ENCODE data around the gene SOHLH1. TPM values are rescaled to one million over a fixed set of nuclear protein-coding genes. Genes with fewer than 3 reads are reported as not detected.
"Not testable (repeated sequence)": the region's sequence is repeated elsewhere in the genome, so short reads cannot be mapped to it uniquely, and the experiment has no call there.

The SOHLH1 gene
- polyA plus RNA-seq, 1 experiment = not detected

DNA sequence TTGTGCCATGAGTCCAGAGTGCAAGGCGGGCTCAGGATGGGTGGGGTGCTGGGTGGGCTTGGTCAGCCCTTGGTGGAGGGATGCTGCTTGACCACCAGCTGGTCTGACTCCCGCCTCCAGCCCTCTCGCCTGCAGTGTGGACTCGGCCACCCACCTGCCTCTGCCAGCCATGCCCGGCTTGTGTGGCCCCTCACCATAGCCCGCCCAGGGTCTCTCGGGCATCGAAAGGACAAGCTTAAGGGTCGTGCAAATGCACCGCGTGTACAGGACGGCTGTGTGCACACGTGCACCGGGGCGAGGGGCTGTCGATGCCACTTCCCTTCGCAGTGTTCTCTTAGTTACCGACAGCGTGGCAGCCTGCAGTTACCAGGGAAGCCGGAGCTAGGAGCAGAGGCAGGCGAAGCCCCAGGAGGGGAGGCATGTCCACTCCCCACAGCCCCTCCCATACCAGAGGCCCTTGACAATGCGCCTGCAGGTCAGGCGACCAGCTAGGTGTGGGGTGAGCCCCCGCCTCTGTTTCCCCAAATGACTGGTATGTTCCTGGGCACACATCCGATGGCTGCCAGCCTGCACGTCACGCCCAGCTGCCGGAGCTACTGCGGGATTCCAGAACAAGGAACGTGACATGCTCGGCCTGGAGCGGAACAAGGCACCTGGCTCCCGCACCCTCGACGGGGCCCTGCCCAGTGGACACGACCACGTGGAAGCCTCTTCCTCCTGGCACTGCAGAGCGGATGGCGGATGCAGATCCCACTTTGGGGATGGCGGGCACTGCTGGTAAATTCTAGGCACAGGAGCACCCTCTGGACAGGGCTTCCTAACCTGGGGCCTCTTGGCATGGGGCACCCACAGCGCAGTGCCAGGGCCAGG lies 28.3 kb downstream of the SOHLH1 start:
- H3K27ac ChIP-seq (ENCODE audit: low read depth, low read length) = no peak overlapping the region
- peaks cover 18% of the 10 kb centered on the region; the same call in 1 of the 2 replicates for H3K9me3 ChIP-seq (ENCODE audit: control insufficient read depth, insufficient read depth, low read length)
- no peak for TF ChIP-seq CTCF (IDR thresholded peaks at IDR 0.05; ENCODE audit: low read depth, low read length)
- ChIA-PET CTCF (no interaction called here), POLR2A (no interaction called here)
- H3K4me3 ChIP-seq (ENCODE audit: low read depth, low read length) = no peak overlapping the region
- DNase-seq (ENCODE audit: low read depth, low spot score) = no peak
- H3K27me3 ChIP-seq (ENCODE audit: control insufficient read depth, insufficient read depth, low read length) = no peaks in the 10 kb centered on the region

DNA sequence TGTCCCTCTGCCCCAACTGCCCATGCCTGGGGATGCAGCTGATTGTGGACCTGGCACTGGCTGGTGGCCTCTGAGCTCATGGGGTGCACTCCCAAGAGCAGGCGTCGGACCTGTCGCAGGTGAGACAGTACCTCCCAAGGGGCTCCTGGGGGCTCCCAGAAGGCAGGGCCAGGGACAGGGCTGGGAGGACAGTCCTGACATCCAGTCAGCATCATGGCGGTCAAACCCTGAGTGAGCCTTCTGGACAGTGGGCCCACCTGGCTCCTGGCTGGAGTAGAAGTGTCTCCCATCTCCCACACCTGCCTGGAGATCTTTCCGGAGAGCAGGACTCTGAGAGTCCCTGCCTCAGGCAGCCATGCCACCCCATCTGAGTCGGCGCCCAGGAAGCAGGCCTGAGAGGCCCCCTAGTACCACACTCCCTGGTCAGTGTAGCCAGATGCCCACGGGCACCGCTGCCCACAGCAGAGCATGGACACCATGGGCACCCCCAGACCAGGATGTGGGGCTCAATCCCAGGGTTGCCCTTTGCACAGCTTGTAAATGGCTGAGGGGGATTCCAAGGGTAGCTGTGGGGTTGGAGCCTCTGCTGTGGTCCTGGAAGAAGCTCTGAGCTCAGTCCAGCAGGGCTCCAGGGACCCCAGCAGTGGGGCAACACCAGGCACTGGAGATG lies 29.5 kb downstream of the SOHLH1 start:
- Histone ChIP-seq H3K4me3 (ENCODE audit: low read depth, low read length) (no peak overlapping the region), H3K9me3 (ENCODE audit: control insufficient read depth, insufficient read depth, low read length) (peaks cover 24% of the 10 kb centered on the region; the same call in 1 of the 2 replicates), H3K27ac (ENCODE audit: low read depth, low read length) (no peak overlapping the region), H3K27me3 (ENCODE audit: control insufficient read depth, insufficient read depth, low read length) (no peaks in the 10 kb centered on the region)
- ChIA-PET POLR2A (no interaction called here), CTCF (interaction anchor here (1.1 kb wide), 1 partner anchor 32 kb away, joined by 3 read pairs; the partner anchor contains the start of gene KCNT1)
- no peak for TF ChIP-seq CTCF (IDR thresholded peaks at IDR 0.05; ENCODE audit: low read depth, low read length)
- DNase-seq (ENCODE audit: low read depth, low spot score) = no peak

GRCh38 chr9:135669018-135669417 lies 30.3 kb downstream of the SOHLH1 start:
- H3K27ac ChIP-seq (ENCODE audit: low read depth, low read length); DNase-seq (ENCODE audit: low read depth, low spot score); H3K4me3 ChIP-seq (ENCODE audit: low read depth, low read length); CTCF ChIA-PET; H3K27me3 ChIP-seq (ENCODE audit: control insufficient read depth, insufficient read depth, low read length); POLR2A ChIA-PET: not testable (repeated sequence)
- H3K9me3 ChIP-seq (ENCODE audit: control insufficient read depth, insufficient read depth, low read length) = peaks cover 24% of the 10 kb centered on the region; the same call in 1 of the 2 replicates

DNA sequence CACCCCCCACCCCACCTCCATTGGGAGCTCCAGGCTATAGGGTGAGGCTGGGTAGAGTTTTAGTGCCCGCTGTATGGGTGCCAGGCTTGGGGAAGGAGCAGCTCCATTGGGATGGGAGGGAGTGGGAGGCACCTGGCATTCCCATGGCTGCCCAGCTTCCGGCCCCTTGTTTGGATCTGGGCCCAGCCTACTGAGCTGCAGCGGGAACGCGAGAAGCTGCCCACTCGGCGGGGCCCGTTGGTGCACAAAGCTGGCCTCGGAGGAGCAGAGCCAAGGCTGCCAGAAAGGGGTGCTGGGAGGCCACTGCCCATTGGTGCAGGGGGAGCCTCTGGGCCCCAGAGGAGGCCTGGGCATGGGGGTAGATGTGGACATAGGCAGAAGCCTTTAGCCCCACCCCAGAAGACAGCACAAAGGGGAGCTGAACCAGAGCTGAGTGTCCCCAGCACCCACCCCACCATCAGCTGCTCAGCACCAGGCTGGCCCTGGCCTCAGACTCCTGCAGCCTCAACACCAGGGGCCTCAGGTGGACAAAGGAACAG lies 31.7 kb downstream of the SOHLH1 start:
- ChIA-PET POLR2A (no interaction called here), CTCF (no interaction called here)
- no peak for DNase-seq (ENCODE audit: low read depth, low spot score)
- Histone ChIP-seq H3K27me3 (ENCODE audit: control insufficient read depth, insufficient read depth, low read length) (peaks cover 2% of the 10 kb centered on the region), H3K9me3 (ENCODE audit: control insufficient read depth, insufficient read depth, low read length) (peaks cover 24% of the 10 kb centered on the region; the same call in 1 of the 2 replicates), H3K4me3 (ENCODE audit: low read depth, low read length) (no peak overlapping the region), H3K27ac (ENCODE audit: low read depth, low read length) (no peak overlapping the region)
- TF ChIP-seq CTCF (IDR thresholded peaks at IDR 0.05; ENCODE audit: low read depth, low read length) = no peak

- Histone ChIP-seq H3K27me3 (ENCODE audit: control insufficient read depth, insufficient read depth, low read length) (peaks cover 2% of the 10 kb centered on the region), H3K9me3 (ENCODE audit: control insufficient read depth, insufficient read depth, low read length) (peaks cover 24% of the 10 kb centered on the region; the same call in 1 of the 2 replicates), H3K27ac (ENCODE audit: low read depth, low read length) (no peak overlapping the region), H3K4me3 (ENCODE audit: low read depth, low read length) (no peak overlapping the region)
- POLR2A ChIA-PET = no interaction called here
- CTCF ChIA-PET = no interaction called here
- DNase-seq (ENCODE audit: low read depth, low spot score) = no peak
- TF ChIP-seq CTCF (IDR thresholded peaks at IDR 0.05; ENCODE audit: low read depth, low read length) = no peak
Measured at GRCh38 chr9:135666534-135667462, 32.5 kb downstream of the SOHLH1 start.
